Activated CD4-positive, alpha-beta T cell treated with anti-CD3 and anti-CD28 coated beads for 48 hours (primary cell): ENCODE results near the gene MT1M.
A peak's percentile ranks its signal among the peaks of the same experiment; 100 is the strongest.

ENCODE experiments used
- DNase-seq: peaks from one replicate; pipeline ENCODE4 v3.0.0-alpha.2; 2020

MT1M gene

GRCh38 chr16:56679818-56680217 is 47.4 kb downstream of the MT1M start:
- peak; percentile 42 for DNase-seq

GRCh38 chr16:56681939-56682702 is 49.7 kb downstream of the MT1M start, which contains the start of gene MT1X:
Gene MT1X (plus strand): TSS chr16:56682470. CDS start chr16:56682541, 71 bp downstream.
- DNase-seq, result peak; percentile 95

DNA sequence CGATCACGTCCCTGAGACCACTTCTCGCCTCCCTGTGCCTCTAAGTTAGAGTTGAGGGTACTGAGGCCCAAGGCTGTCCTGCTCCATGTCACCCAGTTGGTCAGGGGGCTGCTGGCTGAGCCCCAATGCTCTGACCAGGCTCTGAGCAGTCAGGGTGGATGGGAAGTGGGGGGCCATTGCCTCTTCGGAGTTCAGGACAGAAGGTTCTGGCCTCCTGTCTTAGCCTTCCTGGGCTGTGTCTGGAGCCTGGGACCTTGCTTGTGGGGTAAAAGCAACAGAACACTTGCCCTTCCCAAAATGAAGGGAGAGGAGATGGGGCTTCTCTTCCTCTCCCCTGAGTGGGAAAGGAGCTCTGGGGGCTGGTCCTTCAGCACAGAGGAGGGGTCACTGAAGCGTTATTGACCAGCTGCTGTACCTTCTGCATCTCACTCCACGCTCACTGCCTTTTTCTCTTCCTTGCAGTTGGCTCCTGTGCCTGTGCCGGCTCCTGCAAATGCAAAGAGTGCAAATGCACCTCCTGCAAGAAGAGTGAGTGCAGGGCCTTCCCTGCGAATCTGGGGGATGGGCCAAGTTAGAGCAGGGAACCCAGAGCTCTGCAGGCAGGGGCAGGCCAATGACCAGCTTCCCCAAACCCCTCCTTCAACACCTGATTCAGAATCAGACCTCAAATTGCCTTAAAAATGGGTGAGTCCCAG is 50.4 kb downstream of the MT1M start:
- DNase-seq, result peak; percentile 22
